ENCODE data around the gene CT45A6.
"Not testable (repeated sequence)": the region's sequence is repeated elsewhere in the genome, so short reads cannot be mapped to it uniquely, and the experiment has no call there.

Gene CT45A6, protein sequence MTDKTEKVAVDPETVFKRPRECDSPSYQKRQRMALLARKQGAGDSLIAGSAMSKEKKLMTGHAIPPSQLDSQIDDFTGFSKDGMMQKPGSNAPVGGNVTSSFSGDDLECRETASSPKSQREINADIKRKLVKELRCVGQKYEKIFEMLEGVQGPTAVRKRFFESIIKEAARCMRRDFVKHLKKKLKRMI

DNA sequence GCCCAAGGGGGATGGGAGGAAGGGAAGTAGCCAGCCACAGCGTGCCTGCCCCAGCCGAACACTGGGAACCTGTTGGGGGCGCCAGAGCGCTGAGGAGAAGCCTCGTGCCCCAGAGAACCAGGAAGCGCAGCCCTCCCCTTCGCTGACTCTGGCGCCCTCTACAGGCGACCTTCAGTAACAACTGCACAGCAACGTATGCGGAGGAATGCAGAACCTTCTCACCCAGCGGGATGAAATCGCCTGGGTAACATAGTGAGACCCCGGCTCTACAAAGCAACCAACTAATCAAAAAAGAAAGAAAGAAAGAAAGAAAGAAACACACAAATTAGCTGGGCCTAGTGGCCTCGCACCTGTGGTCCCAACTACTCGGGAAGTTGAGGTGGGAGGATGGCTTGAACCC is at the start of gene CT45A6:
TSS of gene CT45A6 (minus strand) at position 101 of the 400 bp plus-strand sequence. CDS start 3,794 bp downstream, outside the sequence.
- not testable (repeated sequence) for H3K9me2 ChIP-seq (replicated peaks; ENCODE audit: insufficient read depth, low read length); H3F3A ChIP-seq (ENCODE audit: insufficient read depth); H3K9ac ChIP-seq (ENCODE audit: low read length); H3K9me3 ChIP-seq (ENCODE audit: insufficient read depth, low read length); H3K27ac ChIP-seq (ENCODE audit: low read depth, low read length); H3K27me3 ChIP-seq (ENCODE audit: low read length); H3K79me2 ChIP-seq (ENCODE audit: insufficient read depth, low read length); H3K4me3 ChIP-seq (ENCODE audit: insufficient read depth, low read length, poor library complexity, severe bottlenecking); H3K36me3 ChIP-seq (ENCODE audit: low read length); H4K20me1 ChIP-seq (ENCODE audit: low read depth, low read length); H2AFZ ChIP-seq (ENCODE audit: low read depth, low read length, severe bottlenecking); H3K4me2 ChIP-seq (ENCODE audit: low read depth, low read length, poor library complexity, severe bottlenecking)

DNA sequence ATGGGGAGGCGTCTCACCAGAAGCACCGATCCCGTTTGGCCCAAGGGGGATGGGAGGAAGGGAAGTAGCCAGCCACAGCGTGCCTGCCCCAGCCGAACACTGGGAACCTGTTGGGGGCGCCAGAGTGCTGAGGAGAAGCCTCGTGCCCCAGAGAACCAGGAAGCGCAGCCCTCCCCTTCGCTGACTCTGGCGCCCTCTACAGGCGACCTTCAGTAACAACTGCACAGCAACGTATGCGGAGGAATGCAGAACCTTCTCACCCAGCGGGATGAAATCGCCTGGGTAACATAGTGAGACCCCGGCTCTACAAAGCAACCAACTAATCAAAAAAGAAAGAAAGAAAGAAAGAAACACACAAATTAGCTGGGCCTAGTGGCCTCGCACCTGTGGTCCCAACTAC is 34.6 kb upstream of the CT45A6 start, which contains the start of gene CT45A7:
TSS of gene CT45A7 (minus strand) at position 101 of the 400 bp plus-strand sequence. CDS start 3,747 bp downstream, outside the sequence.
- not testable (repeated sequence) for H3K4me2 ChIP-seq (ENCODE audit: low read depth, low read length, poor library complexity, severe bottlenecking); H3K9ac ChIP-seq (ENCODE audit: low read length); H3K27ac ChIP-seq (ENCODE audit: low read depth, low read length); H2AFZ ChIP-seq (ENCODE audit: low read depth, low read length, severe bottlenecking); H3F3A ChIP-seq (ENCODE audit: insufficient read depth); H3K79me2 ChIP-seq (ENCODE audit: insufficient read depth, low read length); H3K4me3 ChIP-seq (ENCODE audit: insufficient read depth, low read length, poor library complexity, severe bottlenecking); H4K20me1 ChIP-seq (ENCODE audit: low read depth, low read length); H3K36me3 ChIP-seq (ENCODE audit: low read length); H3K9me3 ChIP-seq (ENCODE audit: insufficient read depth, low read length); H3K27me3 ChIP-seq (ENCODE audit: low read length); H3K9me2 ChIP-seq (replicated peaks; ENCODE audit: insufficient read depth, low read length)

DNA sequence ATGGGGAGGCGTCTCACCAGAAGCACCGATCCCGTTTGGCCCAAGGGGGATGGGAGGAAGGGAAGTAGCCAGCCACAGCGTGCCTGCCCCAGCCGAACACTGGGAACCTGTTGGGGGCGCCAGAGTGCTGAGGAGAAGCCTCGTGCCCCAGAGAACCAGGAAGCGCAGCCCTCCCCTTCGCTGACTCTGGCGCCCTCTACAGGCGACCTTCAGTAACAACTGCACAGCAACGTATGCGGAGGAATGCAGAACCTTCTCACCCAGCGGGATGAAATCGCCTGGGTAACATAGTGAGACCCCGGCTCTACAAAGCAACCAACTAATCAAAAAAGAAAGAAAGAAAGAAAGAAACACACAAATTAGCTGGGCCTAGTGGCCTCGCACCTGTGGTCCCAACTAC is 17.3 kb upstream of the CT45A6 start, which contains the start of gene CT45A2:
TSS of gene CT45A2 (minus strand) at position 101 of the 400 bp plus-strand sequence. CDS start 3,747 bp downstream, outside the sequence.
- H2AFZ ChIP-seq (ENCODE audit: low read depth, low read length, severe bottlenecking); H3K9me3 ChIP-seq (ENCODE audit: insufficient read depth, low read length); H3K27ac ChIP-seq (ENCODE audit: low read depth, low read length); H3F3A ChIP-seq (ENCODE audit: insufficient read depth); H3K36me3 ChIP-seq (ENCODE audit: low read length); H3K9me2 ChIP-seq (replicated peaks; ENCODE audit: insufficient read depth, low read length); H3K27me3 ChIP-seq (ENCODE audit: low read length); H4K20me1 ChIP-seq (ENCODE audit: low read depth, low read length); H3K79me2 ChIP-seq (ENCODE audit: insufficient read depth, low read length); H3K4me3 ChIP-seq (ENCODE audit: insufficient read depth, low read length, poor library complexity, severe bottlenecking); H3K4me2 ChIP-seq (ENCODE audit: low read depth, low read length, poor library complexity, severe bottlenecking); H3K9ac ChIP-seq (ENCODE audit: low read length): not testable (repeated sequence)

DNA sequence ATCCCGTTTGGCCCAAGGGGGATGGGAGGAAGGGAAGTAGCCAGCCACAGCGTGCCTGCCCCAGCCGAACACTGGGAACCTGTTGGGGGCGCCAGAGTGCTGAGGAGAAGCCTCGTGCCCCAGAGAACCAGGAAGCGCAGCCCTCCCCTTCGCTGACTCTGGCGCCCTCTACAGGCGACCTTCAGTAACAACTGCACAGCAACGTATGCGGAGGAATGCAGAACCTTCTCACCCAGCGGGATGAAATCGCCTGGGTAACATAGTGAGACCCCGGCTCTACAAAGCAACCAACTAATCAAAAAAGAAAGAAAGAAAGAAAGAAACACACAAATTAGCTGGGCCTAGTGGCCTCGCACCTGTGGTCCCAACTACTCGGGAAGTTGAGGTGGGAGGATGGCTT is 17.2 kb downstream of the CT45A6 start, which contains the start of gene CT45A5:
TSS of gene CT45A5 (minus strand) at position 101 of the 400 bp plus-strand sequence. CDS start 3,774 bp downstream, outside the sequence.
- H3F3A ChIP-seq (ENCODE audit: insufficient read depth); H3K27ac ChIP-seq (ENCODE audit: low read depth, low read length); H3K4me2 ChIP-seq (ENCODE audit: low read depth, low read length, poor library complexity, severe bottlenecking); H3K36me3 ChIP-seq (ENCODE audit: low read length); H3K9me3 ChIP-seq (ENCODE audit: insufficient read depth, low read length); H3K79me2 ChIP-seq (ENCODE audit: insufficient read depth, low read length); H3K27me3 ChIP-seq (ENCODE audit: low read length); H3K9ac ChIP-seq (ENCODE audit: low read length); H2AFZ ChIP-seq (ENCODE audit: low read depth, low read length, severe bottlenecking); H4K20me1 ChIP-seq (ENCODE audit: low read depth, low read length); H3K4me3 ChIP-seq (ENCODE audit: insufficient read depth, low read length, poor library complexity, severe bottlenecking); H3K9me2 ChIP-seq (replicated peaks; ENCODE audit: insufficient read depth, low read length): not testable (repeated sequence)

DNA sequence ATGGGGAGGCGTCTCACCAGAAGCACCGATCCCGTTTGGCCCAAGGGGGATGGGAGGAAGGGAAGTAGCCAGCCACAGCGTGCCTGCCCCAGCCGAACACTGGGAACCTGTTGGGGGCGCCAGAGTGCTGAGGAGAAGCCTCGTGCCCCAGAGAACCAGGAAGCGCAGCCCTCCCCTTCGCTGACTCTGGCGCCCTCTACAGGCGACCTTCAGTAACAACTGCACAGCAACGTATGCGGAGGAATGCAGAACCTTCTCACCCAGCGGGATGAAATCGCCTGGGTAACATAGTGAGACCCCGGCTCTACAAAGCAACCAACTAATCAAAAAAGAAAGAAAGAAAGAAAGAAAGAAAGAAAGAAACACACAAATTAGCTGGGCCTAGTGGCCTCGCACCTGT is 34.5 kb downstream of the CT45A6 start, which contains the start of gene CT45A3:
TSS of gene CT45A3 (minus strand) at position 101 of the 400 bp plus-strand sequence. CDS start 3,747 bp downstream, outside the sequence.
- not testable (repeated sequence) for H3K4me2 ChIP-seq (ENCODE audit: low read depth, low read length, poor library complexity, severe bottlenecking); H3K9ac ChIP-seq (ENCODE audit: low read length); H2AFZ ChIP-seq (ENCODE audit: low read depth, low read length, severe bottlenecking); H3K27me3 ChIP-seq (ENCODE audit: low read length); H3K4me3 ChIP-seq (ENCODE audit: insufficient read depth, low read length, poor library complexity, severe bottlenecking); H3K9me3 ChIP-seq (ENCODE audit: insufficient read depth, low read length); H3K36me3 ChIP-seq (ENCODE audit: low read length); H3F3A ChIP-seq (ENCODE audit: insufficient read depth); H3K27ac ChIP-seq (ENCODE audit: low read depth, low read length); H4K20me1 ChIP-seq (ENCODE audit: low read depth, low read length); H3K79me2 ChIP-seq (ENCODE audit: insufficient read depth, low read length); H3K9me2 ChIP-seq (replicated peaks; ENCODE audit: insufficient read depth, low read length)

DNA sequence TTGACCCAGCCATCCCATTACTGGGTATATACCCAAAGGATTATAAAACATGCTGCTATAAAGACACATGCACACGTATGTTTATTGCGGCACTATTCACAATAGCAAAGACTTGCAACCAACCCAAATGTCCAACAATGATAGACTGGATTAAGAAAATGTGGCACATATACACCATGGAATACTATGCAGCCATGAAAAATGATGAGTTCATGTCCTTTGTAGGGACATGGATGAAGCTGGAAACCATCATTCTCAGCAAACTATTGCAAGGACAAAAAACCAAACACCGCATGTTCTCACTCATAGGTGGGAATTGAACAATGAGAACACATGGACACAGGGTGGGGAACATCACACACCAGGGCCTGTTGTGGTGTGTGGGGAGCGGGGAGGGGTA is 57.8 kb downstream of the CT45A6 start:
- H3K27me3 ChIP-seq (ENCODE audit: low read length); H3K9me3 ChIP-seq (ENCODE audit: insufficient read depth, low read length); H3F3A ChIP-seq (ENCODE audit: insufficient read depth); H3K4me2 ChIP-seq (ENCODE audit: low read depth, low read length, poor library complexity, severe bottlenecking); H3K79me2 ChIP-seq (ENCODE audit: insufficient read depth, low read length); H3K9me2 ChIP-seq (replicated peaks; ENCODE audit: insufficient read depth, low read length); H2AFZ ChIP-seq (ENCODE audit: low read depth, low read length, severe bottlenecking); H4K20me1 ChIP-seq (ENCODE audit: low read depth, low read length); H3K9ac ChIP-seq (ENCODE audit: low read length); H3K27ac ChIP-seq (ENCODE audit: low read depth, low read length); H3K36me3 ChIP-seq (ENCODE audit: low read length); H3K4me3 ChIP-seq (ENCODE audit: insufficient read depth, low read length, poor library complexity, severe bottlenecking): not testable (repeated sequence)
